H9 (cell line): Measurements from ENCODE around the gene AIG1. TPM values are rescaled to one million over a fixed set of nuclear protein-coding genes. Genes with fewer than 3 reads are reported as not detected.

Source experiments
- DNase-seq: peaks from one replicate; pipeline ENCODE4 v3.0.0-alpha.2; 2017
- H2AFZ ChIP-seq: one replicate; pipeline ENCODE4 v1.6.1; 2013; ENCODE audit warnings: mild to moderate bottlenecking, low read length, control low read depth, moderate library complexity
- H2AK5ac ChIP-seq: 2 replicates; pipeline ENCODE4 v1.6.1; 2013; ENCODE audit warnings: low read length, control low read depth, mixed read lengths; ENCODE audit not compliant: insufficient read length
- H2BK120ac ChIP-seq: one replicate; pipeline ENCODE4 v1.6.1; 2013; ENCODE audit warnings: low read depth, mild to moderate bottlenecking, low read length, control low read depth, inconsistent platforms; ENCODE audit not compliant: poor library complexity, severe bottlenecking
- H2BK12ac ChIP-seq: 2 replicates; pipeline ENCODE4 v1.6.1; 2013; ENCODE audit warnings: low read length, control low read depth, mixed read lengths, low read depth; ENCODE audit not compliant: insufficient read length
- H2BK15ac ChIP-seq: 2 replicates; pipeline ENCODE4 v1.6.1; 2013; ENCODE audit warnings: low read depth, low read length, control low read depth
- H2BK20ac ChIP-seq: one replicate; pipeline ENCODE4 v1.6.1; 2013; ENCODE audit warnings: low read depth, mild to moderate bottlenecking, low read length, control low read depth, inconsistent platforms; ENCODE audit not compliant: poor library complexity, severe bottlenecking
- H2BK5ac ChIP-seq: 2 replicates; pipeline ENCODE4 v1.6.1; 2013; ENCODE audit warnings: low read length, control low read depth, mixed read lengths; ENCODE audit not compliant: insufficient read length
- H3K14ac ChIP-seq: 2 replicates; pipeline ENCODE4 v1.6.1; 2013; ENCODE audit warnings: low read length, control low read depth; ENCODE audit not compliant: insufficient read depth
- H3K18ac ChIP-seq: 2 replicates; pipeline ENCODE4 v1.6.1; 2013; ENCODE audit warnings: low read depth, mild to moderate bottlenecking, mixed read lengths, low read length, control low read depth; ENCODE audit not compliant: insufficient read length
- H3K23ac ChIP-seq: 2 replicates; pipeline ENCODE4 v1.6.1; 2013; ENCODE audit warnings: low read length, control low read depth, mixed read lengths, low read depth; ENCODE audit not compliant: insufficient read length
- H3K23me2 ChIP-seq: 2 replicates; pipeline ENCODE4 v1.6.1; 2013; ENCODE audit warnings: low read depth, mild to moderate bottlenecking, mixed read lengths, low read length, control low read depth; ENCODE audit not compliant: insufficient read length, poor library complexity, severe bottlenecking
- H3K27ac ChIP-seq: 2 replicates; pipeline ENCODE4 v1.5.1; 2013; ENCODE audit warnings: low read length, control low read depth, mixed read lengths, low read depth; ENCODE audit not compliant: insufficient read length
- H3K27me3 ChIP-seq: 2 replicates; pipeline ENCODE4 v1.6.1; 2013; ENCODE audit warnings: low read length, control low read depth, inconsistent platforms; ENCODE audit not compliant: insufficient read depth
- H3K4ac ChIP-seq: 2 replicates; pipeline ENCODE4 v1.6.1; 2013; ENCODE audit warnings: low read depth, mild to moderate bottlenecking, control low read depth, inconsistent platforms, low read length, moderate library complexity
- H3K4me1 ChIP-seq: 2 replicates; pipeline ENCODE4 v1.6.1; 2013; ENCODE audit warnings: low read length, control low read depth, inconsistent platforms; ENCODE audit not compliant: insufficient read depth
- H3K4me2 ChIP-seq: 2 replicates; pipeline ENCODE4 v1.6.1; 2013; ENCODE audit warnings: low read length, control low read depth, mixed read lengths; ENCODE audit not compliant: insufficient read length, insufficient read depth
- H3K56ac ChIP-seq: 2 replicates; pipeline ENCODE4 v1.6.1; 2013; ENCODE audit warnings: low read depth, mild to moderate bottlenecking, mixed read lengths, low read length, control low read depth; ENCODE audit not compliant: insufficient read length
- H3K79me1 ChIP-seq: 2 replicates; pipeline ENCODE4 v1.6.1; 2013; ENCODE audit warnings: low read depth, mild to moderate bottlenecking, moderate library complexity, low read length, control low read depth, inconsistent platforms; ENCODE audit not compliant: insufficient read depth, poor library complexity, severe bottlenecking
- H3K79me2 ChIP-seq: 2 replicates; pipeline ENCODE4 v1.6.1; 2013; ENCODE audit warnings: low read length, control low read depth, inconsistent platforms; ENCODE audit not compliant: insufficient read depth
- H3K9ac ChIP-seq: 2 replicates; pipeline ENCODE4 v1.6.1; 2013; ENCODE audit warnings: low read length, control low read depth, mixed read lengths; ENCODE audit not compliant: insufficient read length; ENCODE audit errors: extremely low read depth
- H3K9me3 ChIP-seq: one replicate; pipeline ENCODE4 v1.6.1; 2013; ENCODE audit warnings: low read depth, low read length, inconsistent platforms; ENCODE audit not compliant: control insufficient read depth
- H3T11ph ChIP-seq: one replicate; pipeline ENCODE4 v1.6.1; 2013; ENCODE audit warnings: mild to moderate bottlenecking, low read length, control low read depth, inconsistent platforms
- H4K20me1 ChIP-seq: one replicate; pipeline ENCODE4 v1.6.1; 2013; ENCODE audit not compliant: control insufficient read depth, insufficient read length, insufficient read depth
- H4K5ac ChIP-seq: 2 replicates; pipeline ENCODE4 v1.6.1; 2013; ENCODE audit warnings: low read depth, mild to moderate bottlenecking, mixed read lengths, low read length, control low read depth; ENCODE audit not compliant: insufficient read length
- H4K8ac ChIP-seq: replicated peaks from 2 replicates; pipeline ENCODE4 v1.6.1; 2013; ENCODE audit warnings: low read length, control low read depth, mixed read lengths, low read depth; ENCODE audit not compliant: insufficient read length
- H4K91ac ChIP-seq: 2 replicates; pipeline ENCODE4 v1.6.1; 2013; ENCODE audit warnings: low read depth, mild to moderate bottlenecking, moderate library complexity, mixed read lengths, low read length, control low read depth; ENCODE audit not compliant: insufficient read length
- H3K27ac Mint-ChIP-seq, 3 experiments: 2 replicates in 2 of 3; 3 replicates in 1 of 3; pipeline ENCODE4 v1.8.0; 2020 to 2021; ENCODE audit warnings: mixed read lengths in 3 of 3, mild to moderate bottlenecking in 1 of 3, moderate library complexity in 1 of 3
- H3K27me3 Mint-ChIP-seq: 2 replicates; pipeline ENCODE4 v1.8.0; 2021; ENCODE audit warnings: low read depth, mild to moderate bottlenecking, moderate library complexity, mixed read lengths
- H3K36me3 Mint-ChIP-seq, 3 experiments: 2 replicates in 2 of 3; 3 replicates in 1 of 3; pipeline ENCODE4 v1.8.0; 2020 to 2021; ENCODE audit warnings: low read depth in 3 of 3, mixed read lengths in 3 of 3; ENCODE audit not compliant: insufficient read depth in 1 of 3
- H3K4me1 Mint-ChIP-seq, 2 experiments: 2 replicates each; pipeline ENCODE4 v1.8.0; 2020; ENCODE audit warnings: mixed read lengths in 2 of 2
- H3K4me3 Mint-ChIP-seq, 2 experiments: 2 replicates in 1 of 2; 3 replicates in 1 of 2; pipeline ENCODE4 v1.8.0; 2020 to 2021; ENCODE audit warnings: mild to moderate bottlenecking in 2 of 2, mixed read lengths in 2 of 2, moderate library complexity in 1 of 2
- H3K9me3 Mint-ChIP-seq, 2 experiments: 2 replicates in 1 of 2; 3 replicates in 1 of 2; pipeline ENCODE4 v1.8.0; 2020; ENCODE audit warnings: mild to moderate bottlenecking in 2 of 2, mixed read lengths in 2 of 2, moderate library complexity in 1 of 2
- WGBS: extraction: QIAGEN DNeasy Blood & Tissue Kit; methylation state at CpG from one replicate; pipeline ENCODE4 v1.1.7; 2013; ENCODE audit warnings: missing lambda C conversion rate, low lambda C conversion rate, mixed read lengths; ENCODE audit not compliant: insufficient read length; ENCODE audit errors: extremely low coverage; 5-methylcytosine and 5-hydroxymethylcytosine counted together
- total RNA-seq: library from RNA; stranded (reverse); gene quantifications from 2 replicates; pipeline ENCODE4 v1.2.1, GENCODE V29; 2021
- TF ChIP-seq, protein P1 (sequence below): fragments of 200-600 bp; sonication (generic); conservative IDR thresholded peaks from 3 replicates; pipeline ENCODE4 v1.8.0; 2021; ENCODE audit warnings: antibody characterized with exemption, mild to moderate bottlenecking

AIG1 gene
- total RNA-seq, 1 experiment from 2014 or later = 44.6 TPM

DNA sequence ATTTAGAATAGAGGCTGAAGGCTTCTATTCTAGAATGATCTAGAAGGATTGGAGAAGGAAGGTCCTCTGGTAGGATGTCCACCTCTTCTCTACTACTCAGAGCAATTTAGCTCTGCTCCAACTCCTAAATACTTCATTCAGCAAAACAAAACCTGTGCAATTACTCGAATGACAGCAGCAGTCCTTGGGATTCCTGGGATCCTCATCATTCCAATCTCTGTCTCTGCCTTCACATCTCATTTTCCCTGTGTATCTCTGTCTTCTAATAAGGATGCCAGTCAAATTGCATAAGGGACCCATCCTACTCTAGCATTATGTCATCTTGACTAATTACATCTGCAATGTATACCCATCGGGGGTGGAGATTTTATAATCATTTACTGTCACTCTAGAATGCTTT lies 5.5 kb upstream of the AIG1 start:
- no peak overlapping the region for H3K18ac ChIP-seq
- no peak overlapping the region for H3K27ac Mint-ChIP-seq
- no peak overlapping the region for H3K23ac ChIP-seq
- no peak overlapping the region for H3T11ph ChIP-seq
- H2BK120ac ChIP-seq = no peak overlapping the region
- no peak overlapping the region for H2BK20ac ChIP-seq
- H2AFZ ChIP-seq = no peak overlapping the region
- no peak overlapping the region for H3K9ac ChIP-seq
- no peak overlapping the region for H2AK5ac ChIP-seq
- H3K14ac ChIP-seq = no peak overlapping the region
- H3K27me3 Mint-ChIP-seq = peaks cover 1% of the 10 kb centered on the region; the same call in 1 of the 2 replicates
- no peaks in the 10 kb centered on the region for H3K9me3 ChIP-seq
- no peaks in the 10 kb centered on the region for H3K9me3 Mint-ChIP-seq
- H3K4me1 Mint-ChIP-seq = peaks cover 22 to 27% of the 10 kb centered on the region in 2 experiments
- no peak overlapping the region for H3K27ac ChIP-seq
- H3K4me2 ChIP-seq = no peak overlapping the region
- no peak overlapping the region for H3K56ac ChIP-seq
- no peaks in the 10 kb centered on the region for H3K79me1 ChIP-seq
- H3K23me2 ChIP-seq = peaks cover 3% of the 10 kb centered on the region
- H4K5ac ChIP-seq = no peak overlapping the region
- no peak overlapping the region for H2BK15ac ChIP-seq
- H3K4me1 ChIP-seq = peaks cover 7% of the 10 kb centered on the region
- no peaks in the 10 kb centered on the region for H4K20me1 ChIP-seq
- no peak overlapping the region for H4K91ac ChIP-seq
- no peaks in the 10 kb centered on the region for H3K36me3 Mint-ChIP-seq
- H3K79me2 ChIP-seq = no peaks in the 10 kb centered on the region
- TF ChIP-seq, protein P1, sequence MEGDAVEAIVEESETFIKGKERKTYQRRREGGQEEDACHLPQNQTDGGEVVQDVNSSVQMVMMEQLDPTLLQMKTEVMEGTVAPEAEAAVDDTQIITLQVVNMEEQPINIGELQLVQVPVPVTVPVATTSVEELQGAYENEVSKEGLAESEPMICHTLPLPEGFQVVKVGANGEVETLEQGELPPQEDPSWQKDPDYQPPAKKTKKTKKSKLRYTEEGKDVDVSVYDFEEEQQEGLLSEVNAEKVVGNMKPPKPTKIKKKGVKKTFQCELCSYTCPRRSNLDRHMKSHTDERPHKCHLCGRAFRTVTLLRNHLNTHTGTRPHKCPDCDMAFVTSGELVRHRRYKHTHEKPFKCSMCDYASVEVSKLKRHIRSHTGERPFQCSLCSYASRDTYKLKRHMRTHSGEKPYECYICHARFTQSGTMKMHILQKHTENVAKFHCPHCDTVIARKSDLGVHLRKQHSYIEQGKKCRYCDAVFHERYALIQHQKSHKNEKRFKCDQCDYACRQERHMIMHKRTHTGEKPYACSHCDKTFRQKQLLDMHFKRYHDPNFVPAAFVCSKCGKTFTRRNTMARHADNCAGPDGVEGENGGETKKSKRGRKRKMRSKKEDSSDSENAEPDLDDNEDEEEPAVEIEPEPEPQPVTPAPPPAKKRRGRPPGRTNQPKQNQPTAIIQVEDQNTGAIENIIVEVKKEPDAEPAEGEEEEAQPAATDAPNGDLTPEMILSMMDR = no peak
- H2BK5ac ChIP-seq = no peak overlapping the region
- no CpG with 5 or more reads among the region's 2 CpGs for WGBS
- no peak for DNase-seq
- no peak overlapping the region for H4K8ac ChIP-seq
- H3K4ac ChIP-seq = no peak overlapping the region
- H2BK12ac ChIP-seq = no peak overlapping the region
- no peak overlapping the region for H3K4me3 Mint-ChIP-seq
- H3K27me3 ChIP-seq = no peaks in the 10 kb centered on the region
